PFSK-1 (cell line): ENCODE results near the gene DCAF11.

Experiments
- FOXP2 ChIP-seq: optimal IDR thresholded peaks from 2 replicates; pipeline ENCODE3; 2011; ENCODE audit warnings: borderline replicate concordance, control low read depth, inconsistent platforms; ENCODE audit not compliant: insufficient read depth; ENCODE audit errors: extremely low read length, extremely low read depth
- POLR2AphosphoS5 ChIP-seq: IDR thresholded peaks from 2 replicates; pipeline ENCODE4 v1.6.1; 2012; ENCODE audit warnings: low read depth, mild to moderate bottlenecking, control low read depth, low read length, moderate library complexity
- REST ChIP-seq, 2 experiments: IDR thresholded peaks; 2 replicates each; pipeline versions ENCODE4 v1.6.1 to v1.8.0; 2011 to 2012; ENCODE audit warnings: low read depth in 2 of 2, low read length in 2 of 2, control low read depth in 1 of 2, inconsistent platforms in 1 of 2, mild to moderate bottlenecking in 1 of 2, moderate library complexity in 1 of 2; ENCODE audit not compliant: insufficient read depth in 1 of 2
- SIN3A ChIP-seq: IDR thresholded peaks from 2 replicates; pipeline ENCODE4 v1.6.1; 2012; ENCODE audit warnings: mild to moderate bottlenecking, low read length, moderate library complexity, borderline replicate concordance; ENCODE audit not compliant: insufficient read depth
- TAF1 ChIP-seq: IDR thresholded peaks from 2 replicates; pipeline ENCODE4 v1.6.1; 2012; ENCODE audit warnings: low read length, control low read depth, borderline replicate concordance; ENCODE audit not compliant: insufficient read depth

Gene DCAF11

GRCh38 chr14:24133735-24134134 lies 19.2 kb downstream of the DCAF11 start:
- TF ChIP-seq FOXP2 (no peak), REST (IDR thresholded peaks at IDR 0.05; ENCODE audit: insufficient read depth in 1 of 2, low read depth in 2 of 2, low read length in 2 of 2) (no peak), TAF1 (no peak), SIN3A (no peak), POLR2AphosphoS5 (no peak)

GRCh38 chr14:24135584-24135833 lies 20.9 kb downstream of the DCAF11 start:
- TF ChIP-seq REST (IDR thresholded peaks at IDR 0.05; ENCODE audit: insufficient read depth in 1 of 2, low read depth in 2 of 2, low read length in 2 of 2) (no peak), FOXP2 (no peak), POLR2AphosphoS5 (no peak), TAF1 (no peak), SIN3A (no peak)

- TF ChIP-seq REST (IDR thresholded peaks at IDR 0.05; ENCODE audit: insufficient read depth in 1 of 2, low read depth in 2 of 2, low read length in 2 of 2) (no peak), TAF1 (no peak), FOXP2 (no peak), POLR2AphosphoS5 (peak; percentile 59), SIN3A (no peak)
Observed at GRCh38 chr14:24135834-24136683, 21.5 kb downstream of the DCAF11 start, which contains the start of gene PSME1. Gene PSME1 (plus strand): TSS chr14:24136194. CDS start chr14:24136263, 69 bp downstream.

GRCh38 chr14:24136684-24137528 lies 22.3 kb downstream of the DCAF11 start:
- TF ChIP-seq POLR2AphosphoS5 (no peak), TAF1 (no peak), FOXP2 (no peak), REST (IDR thresholded peaks at IDR 0.05; ENCODE audit: insufficient read depth in 1 of 2, low read depth in 2 of 2, low read length in 2 of 2) (no peak), SIN3A (no peak)
